Measurements from ENCODE around the gene ATG16L2.

ATG16L2 gene

DNA sequence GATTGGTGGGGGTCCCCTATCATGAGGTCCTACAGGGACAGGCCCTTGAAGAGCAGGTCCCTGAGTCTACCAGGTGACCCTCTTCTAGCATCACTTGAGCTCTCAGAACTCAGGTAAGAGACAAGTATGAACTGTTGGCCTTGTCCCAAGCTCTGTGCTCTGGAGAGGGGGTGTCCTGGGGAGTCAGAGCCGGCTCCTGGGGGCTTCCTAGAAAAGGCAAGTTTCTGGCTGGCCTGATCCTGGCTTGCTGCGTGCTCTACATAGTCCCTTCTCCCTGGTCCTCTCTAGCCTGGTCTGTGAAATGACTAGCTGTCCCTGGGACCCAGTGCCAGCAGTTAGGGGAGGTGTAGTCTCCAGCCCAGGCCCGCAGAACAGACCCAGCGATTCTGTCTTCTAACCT lies 11.4 kb downstream of the ATG16L2 start:
- POLR2A ChIA-PET = interaction anchor here (0.6 kb wide), 1 partner anchor 14 kb away, joined by 7 read pairs; no protein-coding TSS in a partner anchor
- H3K36me3 ChIP-seq (ENCODE audit: control insufficient read depth in 2 of 2, insufficient read depth in 1 of 2, low read length in 2 of 2) = no peaks in the 10 kb centered on the region

DNA sequence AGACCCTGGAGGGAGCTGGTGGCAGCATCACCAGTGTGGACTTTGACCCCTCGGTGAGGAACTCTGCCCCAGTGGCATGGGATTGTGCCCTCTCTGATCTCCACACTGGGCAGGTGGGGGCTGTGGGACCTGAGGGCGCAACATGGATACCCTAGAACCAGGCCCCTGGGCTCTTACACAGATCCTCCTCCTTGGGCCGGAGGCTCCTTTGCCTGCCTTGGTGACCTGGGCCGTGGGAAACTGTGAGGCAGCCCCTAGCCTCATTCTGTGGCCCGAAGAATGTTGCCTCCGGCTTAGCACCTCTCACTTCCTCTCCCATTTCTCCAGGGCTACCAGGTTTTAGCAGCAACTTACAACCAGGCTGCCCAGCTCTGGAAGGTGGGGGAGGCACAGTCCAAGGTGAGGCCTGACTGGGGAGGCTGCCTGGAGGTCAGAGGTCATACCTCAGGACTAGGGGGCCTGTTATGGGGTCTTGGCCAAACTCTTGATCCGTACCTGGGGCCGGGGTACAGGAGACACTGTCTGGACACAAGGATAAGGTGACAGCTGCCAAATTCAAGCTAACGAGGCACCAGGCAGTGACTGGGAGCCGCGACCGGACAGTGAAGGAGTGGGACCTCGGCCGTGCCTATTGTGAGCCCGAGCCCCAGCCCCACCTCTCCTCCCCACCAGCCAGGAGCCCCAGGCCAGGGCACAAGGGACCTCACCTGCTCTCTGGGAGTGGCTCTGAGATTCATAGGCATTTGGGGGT lies 12.2 kb downstream of the ATG16L2 start:
- H3K9me3 ChIP-seq (ENCODE audit: control insufficient read depth, insufficient read depth, low read depth, low read length) = no peaks in the 10 kb centered on the region
- no peak overlapping the region for H3K27ac ChIP-seq (ENCODE audit: extremely low read depth, low read depth, low read length)
- ChIA-PET CTCF (interaction anchor here (0.6 kb wide), 1 partner anchor 100 kb away, joined by 3 read pairs; no protein-coding TSS in a partner anchor), POLR2A (no interaction called here)
- H3K4me3 ChIP-seq (ENCODE audit: low read depth, low read length) = no peak overlapping the region
- H3K36me3 ChIP-seq (ENCODE audit: control insufficient read depth in 2 of 2, insufficient read depth in 1 of 2, low read length in 2 of 2) = no peaks in the 10 kb centered on the region
- no peak for TF ChIP-seq ZFP37 (tag by site-specific recombination; IDR thresholded peaks at IDR 0.05)
- TF ChIP-seq KLF9 (tag by site-specific recombination; IDR thresholded peaks at IDR 0.05; ENCODE audit: low read depth) = no peak
- TF ChIP-seq, protein P1, sequence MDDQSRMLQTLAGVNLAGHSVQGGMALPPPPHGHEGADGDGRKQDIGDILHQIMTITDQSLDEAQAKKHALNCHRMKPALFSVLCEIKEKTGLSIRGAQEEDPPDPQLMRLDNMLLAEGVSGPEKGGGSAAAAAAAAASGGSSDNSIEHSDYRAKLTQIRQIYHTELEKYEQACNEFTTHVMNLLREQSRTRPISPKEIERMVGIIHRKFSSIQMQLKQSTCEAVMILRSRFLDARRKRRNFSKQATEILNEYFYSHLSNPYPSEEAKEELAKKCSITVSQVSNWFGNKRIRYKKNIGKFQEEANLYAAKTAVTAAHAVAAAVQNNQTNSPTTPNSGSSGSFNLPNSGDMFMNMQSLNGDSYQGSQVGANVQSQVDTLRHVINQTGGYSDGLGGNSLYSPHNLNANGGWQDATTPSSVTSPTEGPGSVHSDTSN (CRISPR knock-in tag; IDR thresholded peaks at IDR 0.05) = no peak
- no peak for TF ChIP-seq ZEB2 (tag by site-specific recombination; IDR thresholded peaks at IDR 0.05)
- TF ChIP-seq ZNF146 (tag by site-specific recombination; IDR thresholded peaks at IDR 0.05) = no peak
- no peak for TF ChIP-seq ZNF843 (tag by site-specific recombination; IDR thresholded peaks at IDR 0.05)
- TF ChIP-seq, protein P2, sequence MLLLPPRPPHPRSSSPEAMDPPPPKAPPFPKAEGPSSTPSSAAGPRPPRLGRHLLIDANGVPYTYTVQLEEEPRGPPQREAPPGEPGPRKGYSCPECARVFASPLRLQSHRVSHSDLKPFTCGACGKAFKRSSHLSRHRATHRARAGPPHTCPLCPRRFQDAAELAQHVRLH (tag by site-specific recombination; IDR thresholded peaks at IDR 0.05) = no peak
- TF ChIP-seq ZNF292 (tag by site-specific recombination; IDR thresholded peaks at IDR 0.05; ENCODE audit: borderline replicate concordance, low read depth) = no peak
- TF ChIP-seq ZNF555 (tag by site-specific recombination; conservative IDR thresholded peaks at IDR 0.05) = no peak
- TF ChIP-seq, protein P3, sequence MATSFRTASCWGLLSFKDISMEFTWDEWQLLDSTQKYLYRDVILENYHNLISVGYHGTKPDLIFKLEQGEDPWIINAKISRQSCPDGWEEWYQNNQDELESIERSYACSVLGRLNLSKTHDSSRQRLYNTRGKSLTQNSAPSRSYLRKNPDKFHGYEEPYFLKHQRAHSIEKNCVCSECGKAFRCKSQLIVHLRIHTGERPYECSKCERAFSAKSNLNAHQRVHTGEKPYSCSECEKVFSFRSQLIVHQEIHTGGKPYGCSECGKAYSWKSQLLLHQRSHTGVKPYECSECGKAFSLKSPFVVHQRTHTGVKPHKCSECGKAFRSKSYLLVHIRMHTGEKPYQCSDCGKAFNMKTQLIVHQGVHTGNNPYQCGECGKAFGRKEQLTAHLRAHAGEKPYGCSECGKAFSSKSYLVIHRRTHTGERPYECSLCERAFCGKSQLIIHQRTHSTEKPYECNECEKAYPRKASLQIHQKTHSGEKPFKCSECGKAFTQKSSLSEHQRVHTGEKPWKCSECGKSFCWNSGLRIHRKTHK (tag by site-specific recombination; IDR thresholded peaks at IDR 0.05) = no peak
- no peak for TF ChIP-seq SP7 (tag by site-specific recombination; IDR thresholded peaks at IDR 0.05)
- no peak for TF ChIP-seq ZNF747 (tag by site-specific recombination; IDR thresholded peaks at IDR 0.05)
- TF ChIP-seq RBAK (tag by site-specific recombination; IDR thresholded peaks at IDR 0.05) = no peak
- TF ChIP-seq MYNN (tag by site-specific recombination; IDR thresholded peaks at IDR 0.05; ENCODE audit: borderline replicate concordance) = no peak
- TF ChIP-seq ZFP3 (tag by site-specific recombination; IDR thresholded peaks at IDR 0.05; ENCODE audit: low read depth) = no peak
- H3K4me1 ChIP-seq (ENCODE audit: control insufficient read depth, insufficient read depth, low read length) = no peaks in the 10 kb centered on the region

More for the DNA sequence above, 11.4 kb downstream of the ATG16L2 start:
- H3K4me1 ChIP-seq (ENCODE audit: control insufficient read depth, insufficient read depth, low read length) = no peaks in the 10 kb centered on the region
- H3K9me3 ChIP-seq (ENCODE audit: control insufficient read depth, insufficient read depth, low read depth, low read length) = no peaks in the 10 kb centered on the region
- TF ChIP-seq, protein P4, sequence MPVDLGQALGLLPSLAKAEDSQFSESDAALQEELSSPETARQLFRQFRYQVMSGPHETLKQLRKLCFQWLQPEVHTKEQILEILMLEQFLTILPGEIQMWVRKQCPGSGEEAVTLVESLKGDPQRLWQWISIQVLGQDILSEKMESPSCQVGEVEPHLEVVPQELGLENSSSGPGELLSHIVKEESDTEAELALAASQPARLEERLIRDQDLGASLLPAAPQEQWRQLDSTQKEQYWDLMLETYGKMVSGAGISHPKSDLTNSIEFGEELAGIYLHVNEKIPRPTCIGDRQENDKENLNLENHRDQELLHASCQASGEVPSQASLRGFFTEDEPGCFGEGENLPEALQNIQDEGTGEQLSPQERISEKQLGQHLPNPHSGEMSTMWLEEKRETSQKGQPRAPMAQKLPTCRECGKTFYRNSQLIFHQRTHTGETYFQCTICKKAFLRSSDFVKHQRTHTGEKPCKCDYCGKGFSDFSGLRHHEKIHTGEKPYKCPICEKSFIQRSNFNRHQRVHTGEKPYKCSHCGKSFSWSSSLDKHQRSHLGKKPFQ (tag by site-specific recombination; IDR thresholded peaks at IDR 0.05) = no peak
- no peak for TF ChIP-seq ZNF654 (tag by site-specific recombination; IDR thresholded peaks at IDR 0.05; ENCODE audit: low read depth)
- H3K4me3 ChIP-seq (ENCODE audit: low read depth, low read length) = no peak overlapping the region
- no peak overlapping the region for H3K27ac ChIP-seq (ENCODE audit: extremely low read depth, low read depth, low read length)
- CTCF ChIA-PET = no interaction called here

Data from HEK293 (cell line).